HepG2 (cell line): ENCODE measurements around the gene NXPE1. TPM values are rescaled to one million over a fixed set of nuclear protein-coding genes. Genes with fewer than 3 reads are reported as not detected.
A peak's percentile ranks its signal among the peaks of the same experiment; 100 is the strongest.

Experiments used
- ATAC-seq: fragments of 200-7000 bp; cut with Tn5 transposase; 3 replicates; pipeline ENCODE4 v1.9.1; 2020; ENCODE audit warnings: mild to moderate bottlenecking, moderate library complexity
- BruUV-seq: library from RNA; stranded (reverse); fragments of 400-500 nt; replicated peaks from 2 replicates; lab custom pipeline; 2021; lab: Mats Ljungman, UMichigan
- CTCF ChIA-PET: fragments of 300-600 bp; formaldehyde crosslinking; extraction: SDS; loops from one replicate; lab custom pipeline; 2021; ENCODE audit warnings: low total read pairs, inconsistent platforms, low intra/inter-chr PET ratio; lab: Yijun Ruan, JAX
- POLR2A ChIA-PET: fragments of 350-600 bp; sonication (Branson Sonifier 250); formaldehyde crosslinking; loops from one replicate; lab custom pipeline; 2020; ENCODE audit warnings: antibody characterized with exemption, inconsistent platforms; lab: Yijun Ruan, JAX
- DNase-seq: peaks from one replicate; pipeline ENCODE4 v3.0.0-alpha.2; 2015; ENCODE audit warnings: low spot score
- FAIRE-seq: peaks from 3 replicates; lab custom pipeline; 2011; peaks lifted over from hg19 to GRCh38; lab: Jason Lieb, UNC
- H2AFZ ChIP-seq: one replicate; pipeline ENCODE4 v1.6.1; 2011; ENCODE audit warnings: low read length, inconsistent platforms
- H3K27ac ChIP-seq: fragments of 300-600 bp; 3 replicates; pipeline ENCODE4 v1.8.0; 2011; ENCODE audit warnings: mixed run types, mild to moderate bottlenecking, mixed read lengths, low read length, inconsistent platforms; ENCODE audit not compliant: insufficient read depth; ENCODE audit errors: extremely low read length
- H3K27me3 ChIP-seq, 2 experiments: fragments of 200-600 bp in 1 of 2; 2 replicates in 1 of 2; 3 replicates in 1 of 2; pipeline versions ENCODE4 v1.6.0 to v1.8.0; 2011; ENCODE audit warnings: low read length in 2 of 2, mild to moderate bottlenecking in 2 of 2, moderate library complexity in 2 of 2, inconsistent platforms in 1 of 2; ENCODE audit not compliant: insufficient read depth in 2 of 2, control insufficient read depth in 1 of 2
- H3K36me3 ChIP-seq, 2 experiments: fragments of 200-600 bp in 1 of 2; replicated peaks in 1 of 2; 2 replicates in 1 of 2; 3 replicates in 1 of 2; pipeline versions ENCODE4 v1.5.1 to v1.8.0; 2011; ENCODE audit warnings: low read length in 2 of 2, inconsistent platforms in 1 of 2; ENCODE audit not compliant: insufficient read depth in 2 of 2, control insufficient read depth in 1 of 2
- H3K4me1 ChIP-seq: 2 replicates; pipeline ENCODE4 v1.5.1; 2012; ENCODE audit warnings: low read length, inconsistent platforms; ENCODE audit not compliant: insufficient read depth
- H3K4me2 ChIP-seq: 2 replicates; pipeline ENCODE4 v1.6.0; 2011; ENCODE audit warnings: low read depth, low read length, inconsistent platforms
- H3K4me3 ChIP-seq, 3 experiments: fragments of 200-600 bp in 1 of 3; sonication (generic), shearing (Covaris generic) in 1 of 3; replicated peaks in 1 of 3; 2 replicates each; pipeline ENCODE4 v1.5.1; 2011 to 2016; ENCODE audit warnings: low read length in 3 of 3, inconsistent platforms in 2 of 3, low read depth in 2 of 3, mild to moderate bottlenecking in 2 of 3, control low read depth in 1 of 3, mixed read lengths in 1 of 3; ENCODE audit not compliant: insufficient read depth in 1 of 3
- H3K79me2 ChIP-seq: one replicate; pipeline ENCODE4 v1.6.1; 2011; ENCODE audit warnings: low read length, inconsistent platforms; ENCODE audit not compliant: insufficient read depth
- H3K9ac ChIP-seq: 2 replicates; pipeline ENCODE4 v1.6.0; 2011; ENCODE audit warnings: mild to moderate bottlenecking, low read depth, low read length, inconsistent platforms; ENCODE audit not compliant: insufficient read depth
- H3K9me3 ChIP-seq: 2 replicates; pipeline ENCODE4 v1.5.1; 2012; ENCODE audit warnings: mild to moderate bottlenecking, low read length
- H4K20me1 ChIP-seq: 2 replicates; pipeline ENCODE4 v1.6.0; 2011; ENCODE audit warnings: inconsistent platforms, mild to moderate bottlenecking, low read length, moderate library complexity; ENCODE audit not compliant: insufficient read depth
- MEIS2 ChIP-seq: sonication (generic); formaldehyde crosslinking; IDR thresholded peaks from 2 replicates; pipeline ENCODE4 v1.9.0; 2021; ENCODE audit warnings: mild to moderate bottlenecking, missing genetic modification reagents
- ZBTB4 ChIP-seq: sonication (generic); formaldehyde crosslinking; IDR thresholded peaks from 2 replicates; pipeline ENCODE4 v1.4.0; 2020; ENCODE audit warnings: missing genetic modification reagents, mild to moderate bottlenecking, borderline replicate concordance
- ZNF180 ChIP-seq: sonication (generic); formaldehyde crosslinking; IDR thresholded peaks from 2 replicates; pipeline ENCODE4 v1.4.0; 2020; ENCODE audit warnings: low read depth, missing genetic modification reagents, borderline replicate concordance
- ZNF616 ChIP-seq: sonication (generic); formaldehyde crosslinking; IDR thresholded peaks from 2 replicates; pipeline ENCODE4 v1.5.0; 2020; ENCODE audit warnings: low read depth, mild to moderate bottlenecking, missing genetic modification reagents
- WGBS: methylation state at CpG from one replicate; pipeline ENCODE4 v1.1.6; 2017; ENCODE audit warnings: low lambda C conversion rate; 5-methylcytosine and 5-hydroxymethylcytosine counted together
- in situ Hi-C: cut with HindIII; loops from 2 replicates; pipeline ENCODE4 v1.10.0; 2017; ENCODE audit warnings: low pct_unique_long_range_greater_than_20kb; ENCODE audit not compliant: extremely low pct_ligation_motif_present
- intact Hi-C: fragments of 100-400 bp; cut with micrococcal nuclease; formaldehyde crosslinking; loops from one replicate; pipeline ENCODE4 v1.10.0; 2022; ENCODE audit not compliant: unreplicated experiment
- polyA plus RNA-seq, 8 experiments: library from polyadenylated mRNA; depleted of rRNA in 3 of 8; stranded (reverse) in 7 of 8; unstranded in 1 of 8; fragments of >200 nt; fragmentation: Illumina TruSeq in 4 of 8; extraction: Trizol in 4 of 8; gene quantifications; 2 replicates each; pipeline versions ENCODE4 v1.2.1 to v1.2.3, GENCODE V29; 2011 to 2016; ENCODE audit warnings: low read depth in 4 of 8, missing spikeins in 1 of 8, mixed read lengths in 1 of 8; ENCODE audit not compliant: insufficient read depth in 1 of 8
- total RNA-seq, 5 experiments: library from RNA; depleted of rRNA; stranded (reverse); fragments of >200 nt; fragmentation: Illumina TruSeq; extraction: Trizol; gene quantifications; 2 replicates each; pipeline ENCODE4 v1.2.3, GENCODE V29; 2016; ENCODE audit warnings: low read depth in 1 of 5
- TF ChIP-seq, protein P1 (sequence below): sonication (generic); formaldehyde crosslinking; IDR thresholded peaks from 2 replicates; pipeline ENCODE4 v1.5.1; 2020; ENCODE audit warnings: missing genetic modification reagents, mild to moderate bottlenecking, borderline replicate concordance
- TF ChIP-seq, protein P2 (sequence below): sonication (generic); formaldehyde crosslinking; IDR thresholded peaks from 2 replicates; pipeline ENCODE4 v1.4.0; 2020; ENCODE audit warnings: mild to moderate bottlenecking, low read depth, missing genetic modification reagents

Gene NXPE1
- total and polyA plus RNA-seq, 2 of the 13 experiments (the other 11 are each of a cell fraction or from before 2014, with no cell fraction given) = not detected

DNA sequence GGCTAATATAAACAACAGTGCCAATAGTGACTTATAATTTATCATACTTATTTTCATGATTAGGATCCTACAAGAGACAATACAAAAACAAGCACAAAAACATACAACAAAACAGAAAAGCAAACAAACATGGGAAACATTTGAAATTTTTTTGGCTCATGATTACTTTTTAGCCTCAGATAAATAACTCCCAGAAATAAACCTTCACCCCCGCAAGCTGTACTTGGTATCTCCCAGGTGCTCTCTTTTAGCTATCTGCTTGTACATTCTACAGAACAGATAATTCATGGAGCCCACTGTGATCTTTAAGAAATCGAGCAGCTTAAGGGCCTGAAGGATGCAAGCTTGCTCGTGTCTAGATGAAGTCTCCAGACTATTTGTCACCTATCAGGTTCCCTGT lies 35.0 kb upstream of the NXPE1 start (continued):
- no peak for TF ChIP-seq ZBTB4 (CRISPR knock-in tag)
- TF ChIP-seq, protein P1, sequence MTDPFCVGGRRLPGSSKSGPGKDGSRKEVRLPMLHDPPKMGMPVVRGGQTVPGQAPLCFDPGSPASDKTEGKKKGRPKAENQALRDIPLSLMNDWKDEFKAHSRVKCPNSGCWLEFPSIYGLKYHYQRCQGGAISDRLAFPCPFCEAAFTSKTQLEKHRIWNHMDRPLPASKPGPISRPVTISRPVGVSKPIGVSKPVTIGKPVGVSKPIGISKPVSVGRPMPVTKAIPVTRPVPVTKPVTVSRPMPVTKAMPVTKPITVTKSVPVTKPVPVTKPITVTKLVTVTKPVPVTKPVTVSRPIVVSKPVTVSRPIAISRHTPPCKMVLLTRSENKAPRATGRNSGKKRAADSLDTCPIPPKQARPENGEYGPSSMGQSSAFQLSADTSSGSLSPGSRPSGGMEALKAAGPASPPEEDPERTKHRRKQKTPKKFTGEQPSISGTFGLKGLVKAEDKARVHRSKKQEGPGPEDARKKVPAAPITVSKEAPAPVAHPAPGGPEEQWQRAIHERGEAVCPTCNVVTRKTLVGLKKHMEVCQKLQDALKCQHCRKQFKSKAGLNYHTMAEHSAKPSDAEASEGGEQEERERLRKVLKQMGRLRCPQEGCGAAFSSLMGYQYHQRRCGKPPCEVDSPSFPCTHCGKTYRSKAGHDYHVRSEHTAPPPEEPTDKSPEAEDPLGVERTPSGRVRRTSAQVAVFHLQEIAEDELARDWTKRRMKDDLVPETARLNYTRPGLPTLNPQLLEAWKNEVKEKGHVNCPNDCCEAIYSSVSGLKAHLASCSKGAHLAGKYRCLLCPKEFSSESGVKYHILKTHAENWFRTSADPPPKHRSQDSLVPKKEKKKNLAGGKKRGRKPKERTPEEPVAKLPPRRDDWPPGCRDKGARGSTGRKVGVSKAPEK (CRISPR knock-in tag) = no peak

DNA sequence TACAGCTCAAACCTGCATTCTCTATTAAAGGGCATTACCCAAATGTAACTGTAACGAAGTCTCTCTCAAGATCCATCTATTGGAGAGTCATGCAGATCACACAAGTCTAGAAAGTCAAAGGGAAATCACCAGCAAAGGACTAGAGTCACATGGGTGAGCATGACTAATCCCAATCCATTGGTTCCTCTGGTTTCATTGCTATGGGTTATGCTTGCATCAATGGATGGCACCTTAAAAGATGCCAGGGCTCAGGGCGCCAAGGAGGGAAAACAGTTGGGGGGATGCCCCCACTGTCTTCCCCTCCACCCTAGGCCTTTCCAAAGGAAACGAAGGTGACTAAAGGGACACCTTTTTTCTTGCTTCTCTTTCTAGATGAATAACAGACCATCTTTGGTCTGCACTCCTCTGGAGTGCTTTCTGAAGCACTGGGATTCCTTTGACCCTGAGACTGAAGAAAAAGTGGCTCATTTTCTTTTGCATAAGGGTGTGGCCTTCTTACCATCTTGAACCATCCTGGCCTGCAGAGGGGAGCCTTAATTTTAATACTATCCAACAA lies 27.8 kb upstream of the NXPE1 start:
- no peaks in the 10 kb centered on the region for H3K79me2 ChIP-seq
- no peaks in the 10 kb centered on the region for H3K27me3 ChIP-seq
- CTCF ChIA-PET = no interaction called here
- H3K4me1 ChIP-seq = no peaks in the 10 kb centered on the region
- in situ Hi-C loops = loop anchor here (25.0 kb wide), 1 partner anchor 250 kb away; no protein-coding TSS in a partner anchor
- no peak for DNase-seq
- H3K4me2 ChIP-seq = no peak overlapping the region
- no peaks in the 10 kb centered on the region for H4K20me1 ChIP-seq
- H3K4me3 ChIP-seq = no peak overlapping the region
- ATAC-seq = no peak
- no peak overlapping the region for H2AFZ ChIP-seq
- intact Hi-C loops = no loop called here
- BruUV-seq = no TSS peak
- H3K27ac ChIP-seq = no peak overlapping the region
- peaks cover 33% of the 10 kb centered on the region for H3K9me3 ChIP-seq
- no peak for FAIRE-seq
- no peaks in the 10 kb centered on the region for H3K36me3 ChIP-seq
- POLR2A ChIA-PET = no interaction called here
- H3K9ac ChIP-seq = no peak overlapping the region
- no peak for TF ChIP-seq ZNF180 (CRISPR knock-in tag)
- TF ChIP-seq ZNF616 (CRISPR knock-in tag) = peak; percentile 99
- TF ChIP-seq, protein P2, sequence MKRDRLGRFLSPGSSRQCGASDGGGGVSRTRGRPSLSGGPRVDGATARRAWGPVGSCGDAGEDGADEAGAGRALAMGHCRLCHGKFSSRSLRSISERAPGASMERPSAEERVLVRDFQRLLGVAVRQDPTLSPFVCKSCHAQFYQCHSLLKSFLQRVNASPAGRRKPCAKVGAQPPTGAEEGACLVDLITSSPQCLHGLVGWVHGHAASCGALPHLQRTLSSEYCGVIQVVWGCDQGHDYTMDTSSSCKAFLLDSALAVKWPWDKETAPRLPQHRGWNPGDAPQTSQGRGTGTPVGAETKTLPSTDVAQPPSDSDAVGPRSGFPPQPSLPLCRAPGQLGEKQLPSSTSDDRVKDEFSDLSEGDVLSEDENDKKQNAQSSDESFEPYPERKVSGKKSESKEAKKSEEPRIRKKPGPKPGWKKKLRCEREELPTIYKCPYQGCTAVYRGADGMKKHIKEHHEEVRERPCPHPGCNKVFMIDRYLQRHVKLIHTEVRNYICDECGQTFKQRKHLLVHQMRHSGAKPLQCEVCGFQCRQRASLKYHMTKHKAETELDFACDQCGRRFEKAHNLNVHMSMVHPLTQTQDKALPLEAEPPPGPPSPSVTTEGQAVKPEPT (CRISPR knock-in tag) = no peak
- TF ChIP-seq MEIS2 (CRISPR knock-in tag) = no peak
- 0% methylated on average over 3 of the region's 3 CpGs for WGBS
